ENCODE results near the gene OR4S1.
"Not testable (repeated sequence)": the region's sequence is repeated elsewhere in the genome, so short reads cannot be mapped to it uniquely, and the experiment has no call there.

Gene OR4S1, protein sequence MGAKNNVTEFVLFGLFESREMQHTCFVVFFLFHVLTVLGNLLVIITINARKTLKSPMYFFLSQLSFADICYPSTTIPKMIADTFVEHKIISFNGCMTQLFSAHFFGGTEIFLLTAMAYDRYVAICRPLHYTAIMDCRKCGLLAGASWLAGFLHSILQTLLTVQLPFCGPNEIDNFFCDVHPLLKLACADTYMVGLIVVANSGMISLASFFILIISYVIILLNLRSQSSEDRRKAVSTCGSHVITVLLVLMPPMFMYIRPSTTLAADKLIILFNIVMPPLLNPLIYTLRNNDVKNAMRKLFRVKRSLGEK

DNA sequence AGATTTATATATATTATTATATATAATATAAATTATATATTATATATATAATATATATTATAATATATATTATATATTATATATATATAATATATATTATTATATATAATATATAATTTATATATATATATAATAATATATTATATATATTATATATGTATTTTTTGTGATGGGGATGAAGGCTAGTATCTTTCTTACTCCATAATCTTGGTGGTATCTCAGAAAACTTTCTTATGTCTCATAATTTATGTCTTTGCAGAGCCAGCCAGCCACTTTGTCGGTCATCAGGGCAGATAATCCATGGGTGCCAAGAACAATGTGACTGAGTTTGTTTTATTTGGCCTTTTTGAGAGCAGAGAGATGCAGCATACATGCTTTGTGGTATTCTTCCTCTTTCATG is at the start of gene OR4S1:
Gene OR4S1 (plus strand): TSS at position 301 of the 400 bp plus-strand sequence. CDS start 0 bp downstream, at position 301.
- DNase-seq = no peak

DNA sequence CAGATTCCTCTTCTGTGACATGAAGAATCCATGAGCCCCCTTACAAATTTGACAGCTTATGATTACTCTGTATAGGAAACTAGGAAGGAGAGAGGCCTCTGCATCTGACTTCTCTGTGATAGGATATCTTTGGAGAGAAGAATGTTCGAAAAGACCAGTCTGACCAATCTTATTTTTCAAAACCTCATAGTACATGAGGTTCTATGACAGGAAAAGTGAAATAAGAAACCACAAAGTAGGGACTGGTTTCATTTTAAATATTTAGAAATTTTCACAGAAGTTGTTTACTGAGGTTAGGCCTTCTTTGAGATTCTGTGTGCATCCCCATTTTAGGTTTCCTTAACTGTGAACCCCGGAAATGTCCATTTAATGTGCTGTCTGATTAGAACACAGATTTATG is 44.4 kb upstream of the OR4S1 start:
- no peak for DNase-seq

GRCh38 chr11:48263423-48263911 is 42.6 kb upstream of the OR4S1 start, which contains the start of gene OR4X1:
Gene OR4X1 (plus strand): TSS chr11:48263861. CDS start chr11:48263861, 0 bp downstream.
- no peak for DNase-seq

DNA sequence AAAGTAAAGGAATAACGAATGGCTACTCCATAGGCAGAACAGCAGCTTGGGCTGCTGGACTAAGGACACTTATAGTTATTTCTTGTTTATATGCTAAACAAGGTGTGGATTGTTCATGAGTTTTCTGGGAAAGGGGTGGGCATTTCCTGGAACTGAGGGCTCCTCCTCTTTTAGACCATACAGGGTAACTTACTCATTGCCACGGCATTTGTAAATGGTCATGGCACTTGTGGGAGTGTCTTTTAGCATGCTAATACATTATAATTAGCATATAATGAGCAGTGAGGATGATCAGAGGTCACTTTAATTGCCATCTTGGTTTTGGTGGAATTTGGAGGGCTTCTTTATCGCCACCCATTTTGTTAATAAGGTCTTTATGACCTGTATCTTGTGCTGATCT is 35.4 kb upstream of the OR4S1 start:
- no peak for DNase-seq

DNA sequence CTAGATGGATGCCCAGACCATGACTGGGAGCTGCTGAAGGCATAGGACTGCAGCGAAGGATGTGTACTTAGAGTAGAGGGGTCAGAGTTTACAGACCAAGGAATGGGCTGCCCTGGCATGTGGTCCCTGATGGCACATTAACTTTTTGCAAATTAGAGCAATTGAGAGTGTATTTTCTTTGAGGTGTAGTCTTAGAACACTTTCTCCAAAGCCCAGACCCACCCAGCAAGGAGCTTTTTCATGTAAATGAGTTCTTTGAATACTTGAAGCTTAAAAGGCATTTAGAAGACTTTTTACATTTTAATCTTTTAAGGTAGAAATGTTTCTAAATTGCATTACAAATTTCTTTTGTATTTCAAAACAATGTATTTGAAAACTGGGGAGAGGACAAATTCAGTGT is 33.4 kb upstream of the OR4S1 start:
- DNase-seq = no peak

DNA sequence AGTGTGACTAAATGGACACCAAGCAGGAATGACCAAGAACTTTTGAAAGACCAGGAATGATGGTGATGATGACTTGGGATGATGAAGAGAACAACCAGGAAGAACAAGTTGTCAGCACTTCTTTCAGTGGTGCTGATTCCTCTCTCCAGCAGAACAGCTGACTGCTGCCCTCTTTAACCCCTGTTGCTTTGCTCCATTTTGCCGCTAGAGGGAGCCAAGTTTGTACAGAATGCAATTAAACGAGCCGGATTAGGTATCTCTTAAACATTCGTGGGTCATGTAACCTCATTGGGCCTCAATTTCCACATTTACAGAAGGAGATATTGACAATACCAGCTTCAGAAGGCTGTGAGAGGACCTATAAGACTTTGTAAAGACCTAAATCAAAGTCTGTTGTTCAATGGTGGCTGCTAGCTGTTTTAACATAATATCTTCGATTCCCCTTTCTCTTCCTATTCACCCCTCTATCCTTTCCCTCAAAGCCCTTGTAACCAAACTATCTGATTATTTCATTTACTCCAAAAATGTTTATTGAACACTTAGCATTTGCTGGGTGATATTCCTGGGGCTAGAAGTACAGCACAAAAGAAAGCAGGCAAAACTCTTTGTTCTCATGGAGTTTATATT is 1.9 kb downstream of the OR4S1 start:
- no peak for DNase-seq

- not testable (repeated sequence) for DNase-seq
Measured at GRCh38 chr11:48313590-48313989, 7.6 kb downstream of the OR4S1 start.

DNA sequence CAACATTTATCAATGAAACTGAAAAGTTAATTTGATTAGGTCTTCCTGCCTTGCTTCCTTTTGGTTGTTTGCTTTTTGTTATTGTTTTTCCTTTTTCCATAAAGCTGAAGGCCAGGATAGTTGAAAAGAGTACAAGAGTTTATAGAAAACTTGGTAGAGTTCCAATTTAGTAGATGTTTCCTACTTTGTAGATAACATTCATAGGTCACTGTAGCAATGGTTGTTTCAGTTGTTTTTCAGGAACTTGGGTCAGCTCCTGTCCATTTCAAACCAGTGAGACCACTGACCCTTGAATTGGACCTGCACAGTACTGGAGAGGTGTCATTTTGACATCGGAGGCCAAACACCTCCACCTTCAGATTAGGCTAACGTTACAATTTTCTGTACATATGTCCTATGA is 13.8 kb downstream of the OR4S1 start:
- DNase-seq = not testable (repeated sequence)

GRCh38 chr11:48324620-48325019 is 18.6 kb downstream of the OR4S1 start, which contains the start of gene OR4C3:
Gene OR4C3 (plus strand): TSS chr11:48324920. CDS start chr11:48325022, 102 bp downstream.
- not testable (repeated sequence) for DNase-seq

- no peak for DNase-seq
Measured at GRCh38 chr11:48341466-48341865, 35.4 kb downstream of the OR4S1 start.

GRCh38 chr11:48342505-48342904 is 36.5 kb downstream of the OR4S1 start:
- not testable (repeated sequence) for DNase-seq

DNA sequence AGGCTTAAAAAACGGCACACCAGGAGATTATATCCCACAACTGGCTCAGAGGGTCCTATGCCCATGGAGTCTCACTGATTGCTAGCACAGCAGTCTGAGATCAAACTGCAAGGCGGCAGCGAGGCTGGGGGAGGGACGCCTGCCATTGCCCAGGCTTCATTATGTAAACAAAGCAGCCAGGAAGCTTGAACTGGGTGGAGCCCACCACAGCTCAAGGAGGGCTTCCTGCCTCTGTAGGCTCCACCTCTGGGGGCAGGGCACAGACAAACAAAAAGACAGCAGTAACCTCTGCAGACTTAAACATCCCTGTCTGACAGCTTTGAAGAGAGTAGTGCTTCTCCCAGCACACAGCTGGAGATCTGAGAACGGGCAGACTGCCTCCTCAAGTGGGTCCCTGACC is 40.3 kb downstream of the OR4S1 start:
- DNase-seq = not testable (repeated sequence)

GRCh38 chr11:48354013-48354412 is 48.0 kb downstream of the OR4S1 start:
- no peak for DNase-seq

DNA sequence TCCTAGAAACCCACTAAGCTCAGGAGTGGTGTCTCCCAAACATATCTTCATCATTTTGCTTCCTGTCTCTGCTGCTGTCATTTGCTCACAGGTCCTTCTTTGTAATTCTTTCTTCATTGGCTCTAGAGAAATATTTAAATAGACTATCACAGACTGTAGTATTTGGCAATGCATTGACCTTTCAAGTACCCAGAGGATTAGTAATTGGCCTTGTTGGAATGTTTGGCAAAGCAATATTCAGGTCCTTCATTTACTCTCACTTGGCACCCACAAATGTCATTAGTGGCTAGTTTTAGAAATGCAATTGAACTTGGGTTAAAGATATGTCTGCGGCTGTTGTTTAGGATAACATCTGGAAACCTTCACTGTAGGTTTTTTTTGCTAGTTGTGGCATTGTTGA is 48.7 kb downstream of the OR4S1 start:
- no peak for DNase-seq
